SH-SY5Y (cell line): ENCODE data around the gene CTNNA3.

Experiments used
- GATA2 ChIP-seq: IDR thresholded peaks from 2 replicates; pipeline ENCODE4 v1.6.1; 2011; ENCODE audit warnings: mild to moderate bottlenecking, low read depth, low read length
- GATA3 ChIP-seq: IDR thresholded peaks from 2 replicates; pipeline ENCODE4 v1.6.1; 2011; ENCODE audit warnings: low read depth, mild to moderate bottlenecking, low read length, moderate library complexity

GRCh38 chr10:66832781-66833422 lies 863.1 kb downstream of the CTNNA3 start:
- TF ChIP-seq GATA3 = no peak
- no peak for TF ChIP-seq GATA2
